Loucy (cell line): ENCODE data around the gene RYR2.

Experiments used
- H2AFZ ChIP-seq: fragments of 200-600 bp; sonication (generic); 2 replicates; pipeline ENCODE4 v1.6.0; 2016; ENCODE audit warnings: antibody characterized with exemption, mild to moderate bottlenecking, low read length, moderate library complexity
- H3F3A ChIP-seq: fragments of 200-600 bp; 2 replicates; pipeline ENCODE4 v1.6.0; 2016; ENCODE audit warnings: antibody characterized with exemption, low read depth, mild to moderate bottlenecking
- H3K27me3 ChIP-seq: fragments of 200-600 bp; sonication (generic); 2 replicates; pipeline ENCODE4 v1.6.1; 2014; ENCODE audit warnings: low read length, mild to moderate bottlenecking; ENCODE audit not compliant: insufficient read depth, poor library complexity, severe bottlenecking
- H3K36me3 ChIP-seq: fragments of 200-600 bp; sonication (generic); 2 replicates; pipeline ENCODE4 v1.6.1; 2016; ENCODE audit warnings: low read length; ENCODE audit not compliant: insufficient read depth
- H3K4me1 ChIP-seq: fragments of 200-600 bp; sonication (generic); 2 replicates; pipeline ENCODE4 v1.5.1; 2014; ENCODE audit warnings: low read length, mild to moderate bottlenecking; ENCODE audit not compliant: insufficient read depth, poor library complexity, severe bottlenecking
- H3K4me2 ChIP-seq: fragments of 200-600 bp; sonication (generic); 2 replicates; pipeline ENCODE4 v1.6.0; 2014; ENCODE audit warnings: antibody characterized with exemption, low read length, low read depth, mild to moderate bottlenecking; ENCODE audit not compliant: poor library complexity, severe bottlenecking
- H3K4me3 ChIP-seq: fragments of 200-600 bp; sonication (generic); 2 replicates; pipeline ENCODE4 v1.5.1; 2014; ENCODE audit warnings: low read length, mild to moderate bottlenecking, mixed read lengths; ENCODE audit not compliant: poor library complexity, severe bottlenecking
- H3K79me2 ChIP-seq: fragments of 200-600 bp; sonication (generic); 2 replicates; pipeline ENCODE4 v1.6.1; 2014; ENCODE audit warnings: low read length; ENCODE audit not compliant: insufficient read depth
- H3K9ac ChIP-seq: fragments of 200-600 bp; sonication (generic); 2 replicates; pipeline ENCODE4 v1.6.0; 2014; ENCODE audit warnings: mild to moderate bottlenecking, low read depth, low read length, moderate library complexity; ENCODE audit not compliant: poor library complexity, severe bottlenecking
- H3K9me2 ChIP-seq: fragments of 200-600 bp; sonication (generic); replicated peaks from 2 replicates; pipeline ENCODE4 v1.6.1; 2016; ENCODE audit warnings: low read depth, low read length, mixed read lengths
- H3K9me3 ChIP-seq: fragments of 200-600 bp; sonication (generic); 2 replicates; pipeline ENCODE4 v1.6.1; 2014; ENCODE audit warnings: mild to moderate bottlenecking, antibody characterized with exemption, low read length, low read depth; ENCODE audit not compliant: insufficient read depth
- H4K20me1 ChIP-seq: fragments of 200-600 bp; sonication (generic); 2 replicates; pipeline ENCODE4 v1.6.0; 2014; ENCODE audit warnings: antibody characterized with exemption, low read length, mild to moderate bottlenecking; ENCODE audit not compliant: insufficient read depth, poor library complexity, severe bottlenecking
- CTCF ChIP-seq: fragments of 200-600 bp; sonication (generic); conservative IDR thresholded peaks from 2 replicates; pipeline ENCODE4 v1.5.1; 2014; ENCODE audit warnings: mild to moderate bottlenecking, antibody characterized with exemption, low read length
- EZH2phosphoT487 ChIP-seq: fragments of 200-600 bp; IDR thresholded peaks from 2 replicates; pipeline ENCODE4 v1.6.1; 2018; ENCODE audit warnings: antibody characterized with exemption, mild to moderate bottlenecking, moderate library complexity, borderline replicate concordance

RYR2 gene

GRCh38 chr1:237774246-237774645 lies 732.3 kb downstream of the RYR2 start:
- H3K4me1 ChIP-seq = no peaks in the 10 kb centered on the region
- no peaks in the 10 kb centered on the region for H3K9me3 ChIP-seq
- H3K27me3 ChIP-seq = no peaks in the 10 kb centered on the region
- H3K36me3 ChIP-seq = no peaks in the 10 kb centered on the region
- no peaks in the 10 kb centered on the region for H3F3A ChIP-seq
- H4K20me1 ChIP-seq = no peaks in the 10 kb centered on the region
- H3K79me2 ChIP-seq = no peaks in the 10 kb centered on the region
- no peak overlapping the region for H3K9ac ChIP-seq
- TF ChIP-seq CTCF (no peak), EZH2phosphoT487 (no peak)
- H3K4me3 ChIP-seq = no peak overlapping the region
- no peak overlapping the region for H3K4me2 ChIP-seq
- H3K9me2 ChIP-seq = no peaks in the 10 kb centered on the region
- H2AFZ ChIP-seq = no peak overlapping the region

- no peaks in the 10 kb centered on the region for H3K36me3 ChIP-seq
- H3K27me3 ChIP-seq = no peaks in the 10 kb centered on the region
- H3K9me3 ChIP-seq = peaks cover 3% of the 10 kb centered on the region; the same call in 1 of the 2 replicates
- no peak for TF ChIP-seq EZH2phosphoT487
- no peak for TF ChIP-seq CTCF
- H3F3A ChIP-seq = no peaks in the 10 kb centered on the region
- no peaks in the 10 kb centered on the region for H3K4me1 ChIP-seq
- no peak overlapping the region for H3K9ac ChIP-seq
- H2AFZ ChIP-seq = no peak overlapping the region
- H3K79me2 ChIP-seq = no peaks in the 10 kb centered on the region
- H3K4me2 ChIP-seq = no peak overlapping the region
- H3K9me2 ChIP-seq = no peaks in the 10 kb centered on the region
- no peaks in the 10 kb centered on the region for H4K20me1 ChIP-seq
- H3K4me3 ChIP-seq = no peak overlapping the region
These were observed 737.4 kb downstream of the RYR2 start for GRCh38 chr1:237779356-237779755.

GRCh38 chr1:237786066-237786719 lies 744.2 kb downstream of the RYR2 start:
- Histone ChIP-seq H3K4me3 (no peak overlapping the region), H4K20me1 (no peaks in the 10 kb centered on the region), H3K79me2 (no peaks in the 10 kb centered on the region), H3K9me3 (peaks cover 3% of the 10 kb centered on the region; the same call in 1 of the 2 replicates), H3F3A (no peaks in the 10 kb centered on the region), H3K9me2 (no peaks in the 10 kb centered on the region), H3K4me1 (no peaks in the 10 kb centered on the region), H3K4me2 (no peak overlapping the region), H3K27me3 (no peaks in the 10 kb centered on the region), H3K9ac (no peak overlapping the region), H3K36me3 (no peaks in the 10 kb centered on the region), H2AFZ (no peak overlapping the region)
- TF ChIP-seq CTCF (no peak), EZH2phosphoT487 (no peak)
